PC-9 (cell line): ENCODE data around the gene RAB40B.
"Not testable (repeated sequence)": the region's sequence is repeated elsewhere in the genome, so short reads cannot be mapped to it uniquely, and the experiment has no call there.

Source experiments
- CTCF ChIP-seq: fragments of 200-600 bp; sonication (generic); conservative IDR thresholded peaks from 2 replicates; pipeline ENCODE4 v1.6.1; 2017; ENCODE audit warnings: mixed run types, antibody characterized with exemption, mild to moderate bottlenecking, moderate library complexity
- EZH2 ChIP-seq: fragments of 200-600 bp; sonication (generic); IDR thresholded peaks from 2 replicates; pipeline ENCODE4 v1.8.0; 2017; ENCODE audit warnings: antibody characterized with exemption, low read depth

- TF ChIP-seq CTCF, EZH2: not testable (repeated sequence)
Measured at GRCh38 chr17:82654611-82655010, 43.9 kb downstream of the RAB40B start.
